Stimulated activated naive CD4-positive, alpha-beta T cell treated with Interleukin-2 at 50 U/mL for 16 hours (primary cell): ENCODE measurements around the gene ETV4.
"Not testable (repeated sequence)": the region's sequence is repeated elsewhere in the genome, so short reads cannot be mapped to it uniquely, and the experiment has no call there.

Experiments used
- DNase-seq: peaks from one replicate; lab custom pipeline; 2025; lab: John Stamatoyannopoulos, UW

The ETV4 gene

GRCh38 chr17:43515656-43516055 lies 30.5 kb downstream of the ETV4 start:
- no peak for DNase-seq

- DNase-seq, result not testable (repeated sequence)
Measured at GRCh38 chr17:43511199-43511598, 34.9 kb downstream of the ETV4 start.

DNA sequence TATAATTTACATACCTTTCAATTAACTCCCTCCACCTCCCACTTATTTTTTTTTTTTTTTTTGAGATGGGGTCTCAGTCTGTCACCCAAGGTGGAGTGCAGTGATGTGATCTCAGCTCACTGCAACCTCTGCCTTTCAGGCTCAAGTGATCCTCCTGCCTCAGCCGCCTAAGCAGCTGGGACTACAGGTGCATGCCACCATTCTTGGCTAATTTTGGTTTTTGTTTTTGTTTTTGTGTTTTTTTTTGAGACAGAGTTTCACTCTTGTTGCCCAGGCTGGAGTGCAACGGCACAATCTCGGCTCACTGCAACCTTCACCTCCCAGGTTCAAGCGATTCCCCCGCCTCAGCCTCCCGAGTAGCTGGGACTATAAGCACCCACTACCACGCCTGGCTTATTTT lies 36.7 kb downstream of the ETV4 start:
- not testable (repeated sequence) for DNase-seq

- DNase-seq, result no peak
Measured at GRCh38 chr17:43490621-43491020, 55.5 kb downstream of the ETV4 start.

GRCh38 chr17:43483674-43484551 lies 62.2 kb downstream of the ETV4 start, which contains the start of gene DHX8:
Gene DHX8 (plus strand): TSS chr17:43483975. CDS start chr17:43484038, 63 bp downstream.
- peak; percentile 96 for DNase-seq

DNA sequence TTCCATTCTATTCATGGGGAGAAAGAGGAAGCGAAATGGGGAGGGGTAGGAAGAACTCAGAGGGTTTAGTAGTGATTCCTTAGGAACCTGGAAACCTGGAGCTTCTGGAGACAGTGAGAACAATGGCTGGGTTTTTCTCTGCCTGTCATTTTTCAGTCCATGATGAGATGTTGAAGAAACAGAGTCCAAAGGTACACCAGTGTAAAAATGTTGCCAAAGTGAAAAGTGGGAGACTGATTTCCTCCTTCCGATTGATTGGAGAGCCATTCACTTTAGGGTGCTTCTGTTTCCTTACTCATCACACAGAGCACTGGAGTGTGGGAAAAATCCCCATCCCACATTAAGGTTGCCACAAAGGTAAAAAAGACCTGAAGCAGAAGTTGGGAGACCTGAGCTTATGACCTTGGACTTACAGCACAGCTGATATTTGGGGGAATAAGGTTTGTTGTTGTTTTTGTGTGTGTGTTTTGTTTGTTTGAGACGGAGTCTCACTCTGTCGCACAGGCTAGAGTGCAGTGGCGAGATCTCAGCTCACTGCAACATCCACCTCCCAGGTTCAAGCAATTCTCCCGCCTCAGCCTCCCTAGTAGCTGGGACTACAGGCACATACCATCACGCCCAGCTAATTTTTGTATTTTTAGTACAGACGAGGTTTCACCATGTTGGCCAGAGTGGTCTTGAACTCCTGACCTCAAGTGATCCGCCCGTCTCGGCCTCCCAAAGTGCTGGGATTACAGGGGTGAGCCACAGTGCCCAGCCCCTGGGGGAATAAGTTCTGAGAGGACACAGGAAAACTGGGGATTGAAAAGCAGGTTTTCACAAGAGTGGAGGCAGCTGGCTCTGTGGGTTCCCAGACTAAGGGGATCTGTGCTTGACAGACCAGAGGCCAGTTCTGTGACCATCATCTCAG lies 63.8 kb downstream of the ETV4 start:
- no peak for DNase-seq

GRCh38 chr17:43479948-43480347 lies 66.2 kb downstream of the ETV4 start:
- no peak for DNase-seq
